ENCODE results near the gene SHLD2. TPM values are rescaled to one million over a fixed set of nuclear protein-coding genes. Genes with fewer than 3 reads are reported as not detected.
A peak's percentile ranks its signal among the peaks of the same experiment; 100 is the strongest.

The SHLD2 gene
- 10 to 100 TPM; 32.2 to 32.6 TPM for total RNA-seq

DNA sequence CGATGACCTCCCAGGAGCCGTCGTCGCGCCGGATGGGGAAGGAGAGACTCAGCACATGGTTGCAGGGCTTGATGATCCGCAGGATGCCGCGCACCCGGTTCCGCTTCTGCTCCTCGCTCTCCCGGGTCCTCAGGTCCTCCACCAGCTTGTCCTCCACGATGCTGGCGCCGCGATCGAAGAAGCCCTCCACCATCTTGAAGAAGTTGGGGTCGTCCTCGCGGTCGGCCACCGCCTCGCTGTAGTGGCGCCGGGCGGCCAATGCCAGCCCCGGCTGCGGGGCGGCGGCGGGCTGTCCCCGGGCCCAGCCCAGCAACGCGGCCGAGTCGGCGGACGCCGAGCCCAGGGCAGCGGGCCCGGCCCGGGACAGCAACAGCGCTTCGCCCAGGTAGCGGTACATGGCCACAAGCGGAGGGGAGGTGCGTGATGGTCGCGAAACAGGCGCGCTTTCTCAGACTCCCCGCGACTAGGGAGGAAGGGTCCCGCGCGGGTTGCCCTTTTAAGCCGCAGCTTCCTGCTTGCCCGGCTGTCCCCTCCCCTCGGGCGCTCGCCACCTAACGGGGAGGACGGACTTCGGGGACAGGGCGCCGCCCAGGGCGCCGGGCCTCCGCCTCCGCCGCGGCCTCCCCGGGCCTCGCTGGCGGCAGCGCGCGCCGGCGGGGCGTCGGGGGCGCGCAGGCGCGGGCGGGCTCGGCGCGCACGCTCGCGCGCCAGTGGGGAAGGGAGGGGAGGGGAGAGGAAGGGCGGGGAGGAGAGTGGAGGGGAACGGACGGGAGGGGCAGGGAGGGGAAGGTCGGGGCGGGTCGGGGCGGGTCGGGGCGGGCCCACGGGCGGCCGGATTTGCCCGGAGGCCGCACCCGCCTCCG is at the start of gene SHLD2, which contains the start of gene GLUD1:
Gene SHLD2 (plus strand): TSS at position 834 of the 863 bp plus-strand sequence. CDS start 56,149 bp downstream, outside the sequence.
Gene GLUD1 (minus strand): TSS at position 471 of the 863 bp plus-strand sequence. CDS start 74 bp downstream, at position 397.
- no peaks in the 10 kb centered on the region for H3K9me3 Mint-ChIP-seq
- H3K27ac Mint-ChIP-seq = peak within 1 kb of the TSS; percentile 95
- peak; percentile 94 for DNase-seq
- H3K36me3 Mint-ChIP-seq = peaks cover 36% of the 10 kb centered on the region
- H3K4me3 Mint-ChIP-seq = peak within 1 kb of the TSS; percentile 97
- CTCF ChIA-PET = interaction anchor here (1.1 to 1.5 kb wide), 3 partner anchors 9 to 156 kb away, joined by 4 to 5 read pairs (median 4); no protein-coding TSS in a partner anchor
- peaks cover 48% of the 10 kb centered on the region for H3K4me1 Mint-ChIP-seq (ENCODE audit: low read depth)
- no peaks in the 10 kb centered on the region for H3K27me3 Mint-ChIP-seq
- POLR2A ChIA-PET = interaction anchor here (0.6 to 5.7 kb wide), 5 partner anchors 7 to 339 kb away, joined by 3 to 53 read pairs (median 5); partner anchors contain the start of gene BMPR1A
- intact Hi-C loops (cut with micrococcal nuclease) = loop anchor here (1.0 to 5.0 kb wide), 6 partner anchors 67 to 668 kb away; partner anchors contain the start of gene BMPR1A

GRCh38 chr10:87045434-87045938 is 49.5 kb upstream of the SHLD2 start:
- Mint-ChIP-seq H3K4me1 (ENCODE audit: low read depth) (no peaks in the 10 kb centered on the region), H3K9me3 (no peaks in the 10 kb centered on the region), H3K27ac (no peak overlapping the region), H3K27me3 (no peaks in the 10 kb centered on the region), H3K36me3 (peaks cover 31% of the 10 kb centered on the region), H3K4me3 (no peak overlapping the region)
- intact Hi-C loops (cut with micrococcal nuclease) = no loop called here
- POLR2A ChIA-PET = no interaction called here
- CTCF ChIA-PET = no interaction called here
- DNase-seq = no peak

- no peaks in the 10 kb centered on the region for H3K9me3 Mint-ChIP-seq
- no peak overlapping the region for H3K27ac Mint-ChIP-seq
- peaks cover 44% of the 10 kb centered on the region for H3K36me3 Mint-ChIP-seq
- intact Hi-C loops (cut with micrococcal nuclease) = no loop called here
- CTCF ChIA-PET = no interaction called here
- no peaks in the 10 kb centered on the region for H3K4me1 Mint-ChIP-seq (ENCODE audit: low read depth)
- POLR2A ChIA-PET = no interaction called here
- H3K27me3 Mint-ChIP-seq = no peaks in the 10 kb centered on the region
- DNase-seq = no peak
- no peak overlapping the region for H3K4me3 Mint-ChIP-seq
Observed at GRCh38 chr10:87053111-87053510, 41.9 kb upstream of the SHLD2 start.

GRCh38 chr10:87053577-87054181 is 41.3 kb upstream of the SHLD2 start:
- ChIA-PET POLR2A (no interaction called here), CTCF (interaction anchor here (0.8 to 1.1 kb wide), 2 partner anchors 31 to 115 kb away, joined by 3 read pairs; no protein-coding TSS in a partner anchor)
- intact Hi-C loops (cut with micrococcal nuclease) = no loop called here
- Mint-ChIP-seq H3K9me3 (no peaks in the 10 kb centered on the region), H3K4me3 (no peak overlapping the region), H3K4me1 (ENCODE audit: low read depth) (no peaks in the 10 kb centered on the region), H3K27me3 (no peaks in the 10 kb centered on the region), H3K27ac (no peak overlapping the region), H3K36me3 (peaks cover 44% of the 10 kb centered on the region)
- DNase-seq = no peak

- intact Hi-C loops (cut with micrococcal nuclease) = no loop called here
- DNase-seq = peak; percentile 46
- Mint-ChIP-seq H3K4me1 (ENCODE audit: low read depth) (no peaks in the 10 kb centered on the region), H3K27ac (no peak overlapping the region), H3K36me3 (peaks cover 46% of the 10 kb centered on the region), H3K27me3 (no peaks in the 10 kb centered on the region), H3K4me3 (no peak overlapping the region), H3K9me3 (no peaks in the 10 kb centered on the region)
- POLR2A ChIA-PET = interaction anchor here (0.8 to 1.0 kb wide), 2 partner anchors 13 to 30 kb away, joined by 3 to 5 read pairs; no protein-coding TSS in a partner anchor
- CTCF ChIA-PET = interaction anchor here (0.8 to 1.1 kb wide), 3 partner anchors 30 to 116 kb away, joined by 3 to 4 read pairs (median 3); no protein-coding TSS in a partner anchor
Observed at GRCh38 chr10:87054373-87055295, 40.4 kb upstream of the SHLD2 start.

DNA sequence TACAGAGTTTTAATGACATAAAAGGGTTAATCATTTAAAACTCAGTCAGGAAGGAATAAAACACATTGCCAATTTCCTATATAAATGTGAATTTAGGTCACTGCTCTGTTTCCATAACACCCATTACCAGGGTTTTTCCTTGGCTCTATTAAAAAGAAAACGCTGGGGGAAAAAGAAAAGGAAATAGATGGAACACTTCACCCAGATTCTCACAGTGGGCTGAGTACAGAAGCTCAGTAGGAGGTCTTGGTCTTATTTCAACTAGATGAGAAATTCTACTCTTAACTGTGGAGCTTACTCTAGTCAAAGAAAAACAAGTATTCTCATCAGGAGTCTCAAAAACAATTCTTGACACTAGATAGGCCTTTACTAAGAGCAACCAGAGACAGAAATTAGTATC is 36.8 kb upstream of the SHLD2 start:
- H3K4me1 Mint-ChIP-seq (ENCODE audit: low read depth) = no peaks in the 10 kb centered on the region

GRCh38 chr10:87059401-87059800 is 35.6 kb upstream of the SHLD2 start:
- H3K4me1 Mint-ChIP-seq (ENCODE audit: low read depth) = no peaks in the 10 kb centered on the region
- H3K36me3 Mint-ChIP-seq = peaks cover 46% of the 10 kb centered on the region
- H3K27ac Mint-ChIP-seq = no peak overlapping the region
- ChIA-PET POLR2A (interaction anchor here (1.0 kb wide), 1 partner anchor 18 kb away, joined by 3 read pairs; no protein-coding TSS in a partner anchor), CTCF (no interaction called here)
- H3K4me3 Mint-ChIP-seq = no peak overlapping the region
- intact Hi-C loops (cut with micrococcal nuclease) = no loop called here
- no peaks in the 10 kb centered on the region for H3K9me3 Mint-ChIP-seq
- no peak for DNase-seq
- H3K27me3 Mint-ChIP-seq = no peaks in the 10 kb centered on the region

More for the DNA sequence above, 36.8 kb upstream of the SHLD2 start:
- intact Hi-C loops (cut with micrococcal nuclease) = no loop called here
- Mint-ChIP-seq H3K9me3 (no peaks in the 10 kb centered on the region), H3K36me3 (peaks cover 42% of the 10 kb centered on the region), H3K27ac (no peak overlapping the region), H3K27me3 (no peaks in the 10 kb centered on the region), H3K4me3 (no peak overlapping the region)
- DNase-seq = no peak
- POLR2A ChIA-PET = no interaction called here
- CTCF ChIA-PET = no interaction called here

DNA sequence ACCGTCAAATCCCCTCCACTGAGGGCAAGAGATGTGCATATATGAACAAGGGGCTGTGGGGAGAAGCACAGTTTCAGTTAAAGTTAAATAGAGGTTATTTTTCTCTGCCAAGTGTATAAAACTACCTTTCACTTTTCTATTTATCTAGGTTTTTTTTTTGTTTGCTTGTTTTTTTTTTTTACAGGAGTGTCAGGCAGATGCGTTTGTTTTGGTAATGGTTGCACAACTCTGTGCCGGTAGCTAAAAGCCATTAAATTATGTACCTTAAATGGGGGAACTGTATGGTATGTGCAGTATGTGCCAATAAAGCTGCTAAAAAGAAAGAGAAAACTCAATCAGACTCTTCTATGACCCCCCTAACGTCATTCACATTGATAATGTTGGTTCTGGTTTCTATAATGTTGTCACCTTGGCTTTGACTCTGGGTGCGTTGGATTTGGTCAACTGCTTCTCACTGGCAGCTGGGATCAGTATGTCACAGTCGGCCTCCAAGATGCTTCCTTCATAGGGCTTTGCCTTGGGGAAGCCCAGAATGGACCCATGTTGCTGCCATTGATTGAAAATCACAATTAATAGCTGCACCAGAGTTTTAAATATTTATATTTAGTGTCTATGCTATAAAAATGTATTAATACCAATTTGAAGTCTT is 34.6 kb upstream of the SHLD2 start:
- POLR2A ChIA-PET = no interaction called here
- Mint-ChIP-seq H3K36me3 (peaks cover 48% of the 10 kb centered on the region), H3K27ac (no peak overlapping the region), H3K4me1 (ENCODE audit: low read depth) (no peaks in the 10 kb centered on the region), H3K4me3 (no peak overlapping the region), H3K27me3 (no peaks in the 10 kb centered on the region), H3K9me3 (no peaks in the 10 kb centered on the region)
- no peak for DNase-seq
- CTCF ChIA-PET = no interaction called here
- intact Hi-C loops (cut with micrococcal nuclease) = no loop called here

DNA sequence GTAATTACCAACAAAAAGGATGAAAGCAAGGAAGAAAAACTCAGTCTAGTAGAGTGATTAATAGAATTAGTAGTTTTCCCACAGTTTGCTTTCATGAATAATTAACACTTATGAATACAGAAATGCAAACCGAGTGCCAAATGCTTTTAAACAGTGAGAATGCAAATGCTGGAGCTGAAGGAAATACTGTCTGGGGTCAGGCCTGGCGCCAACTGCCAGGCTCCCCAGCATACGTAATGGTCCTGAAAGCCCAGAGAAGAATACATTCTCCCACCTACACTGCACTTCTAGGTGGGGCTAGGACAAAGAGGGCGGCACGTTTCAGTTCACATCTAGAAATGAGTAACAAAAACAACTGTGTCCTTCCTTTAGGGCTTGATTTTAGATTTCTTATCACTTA is 30.4 kb upstream of the SHLD2 start:
- Mint-ChIP-seq H3K27ac (no peak overlapping the region), H3K4me1 (ENCODE audit: low read depth) (no peaks in the 10 kb centered on the region), H3K27me3 (no peaks in the 10 kb centered on the region), H3K4me3 (no peak overlapping the region), H3K9me3 (no peaks in the 10 kb centered on the region), H3K36me3 (peaks cover 58% of the 10 kb centered on the region)
- ChIA-PET CTCF (no interaction called here), POLR2A (no interaction called here)
- intact Hi-C loops (cut with micrococcal nuclease) = no loop called here
- no peak for DNase-seq

DNA sequence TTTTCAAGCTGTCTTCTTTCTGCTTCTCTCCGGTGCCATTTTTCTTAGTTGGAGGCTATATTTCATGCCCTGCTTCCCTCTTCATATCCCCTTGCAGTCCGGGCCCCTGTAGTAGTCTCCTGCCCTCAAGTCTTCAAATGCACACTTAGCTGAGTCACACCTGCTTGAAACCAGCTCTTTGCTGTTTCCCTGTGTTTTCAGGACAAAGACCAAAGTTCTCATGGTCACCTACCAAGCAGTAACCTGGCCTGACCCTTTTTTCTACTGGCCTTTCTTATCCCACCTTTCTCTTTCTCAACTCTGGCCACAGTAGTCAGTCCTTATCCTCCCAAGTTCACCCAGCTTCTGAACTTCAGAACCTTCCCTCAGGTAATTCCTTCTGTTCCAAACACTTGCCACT is 28.8 kb upstream of the SHLD2 start:
- peaks cover 49% of the 10 kb centered on the region for H3K36me3 Mint-ChIP-seq
- H3K9me3 Mint-ChIP-seq = no peaks in the 10 kb centered on the region
- ChIA-PET POLR2A (no interaction called here), CTCF (no interaction called here)
- DNase-seq = no peak
- H3K4me3 Mint-ChIP-seq = no peak overlapping the region
- no peaks in the 10 kb centered on the region for H3K4me1 Mint-ChIP-seq (ENCODE audit: low read depth)
- intact Hi-C loops (cut with micrococcal nuclease) = no loop called here
- H3K27ac Mint-ChIP-seq = no peak overlapping the region
- H3K27me3 Mint-ChIP-seq = no peaks in the 10 kb centered on the region

- Mint-ChIP-seq H3K27ac (no peak overlapping the region), H3K36me3 (peaks cover 54% of the 10 kb centered on the region), H3K4me1 (ENCODE audit: low read depth) (no peaks in the 10 kb centered on the region), H3K27me3 (no peaks in the 10 kb centered on the region), H3K9me3 (no peaks in the 10 kb centered on the region), H3K4me3 (no peak overlapping the region)
- CTCF ChIA-PET = interaction anchor here (0.6 kb wide), 1 partner anchor 264 kb away, joined by 3 read pairs; no protein-coding TSS in a partner anchor
- intact Hi-C loops (cut with micrococcal nuclease) = no loop called here
- POLR2A ChIA-PET = no interaction called here
- DNase-seq = no peak
Observed at GRCh38 chr10:87066865-87067264, 28.1 kb upstream of the SHLD2 start.

Data from activated CD4-positive, alpha-beta memory T cell treated with anti-CD3 and anti-CD28 coated beads for 36 hours (primary cell).